H9 (cell line): Measurements from ENCODE around the gene PLEKHG2. TPM values are rescaled to one million over a fixed set of nuclear protein-coding genes. Genes with fewer than 3 reads are reported as not detected.

Experiments used
- DNase-seq: peaks from one replicate; pipeline ENCODE4 v3.0.0-alpha.2; 2017
- H2AFZ ChIP-seq: one replicate; pipeline ENCODE4 v1.6.1; 2013; ENCODE audit warnings: mild to moderate bottlenecking, low read length, control low read depth, moderate library complexity
- H2AK5ac ChIP-seq: 2 replicates; pipeline ENCODE4 v1.6.1; 2013; ENCODE audit warnings: low read length, control low read depth, mixed read lengths; ENCODE audit not compliant: insufficient read length
- H2BK120ac ChIP-seq: one replicate; pipeline ENCODE4 v1.6.1; 2013; ENCODE audit warnings: low read depth, mild to moderate bottlenecking, low read length, control low read depth, inconsistent platforms; ENCODE audit not compliant: poor library complexity, severe bottlenecking
- H2BK12ac ChIP-seq: 2 replicates; pipeline ENCODE4 v1.6.1; 2013; ENCODE audit warnings: low read length, control low read depth, mixed read lengths, low read depth; ENCODE audit not compliant: insufficient read length
- H2BK15ac ChIP-seq: 2 replicates; pipeline ENCODE4 v1.6.1; 2013; ENCODE audit warnings: low read depth, low read length, control low read depth
- H2BK20ac ChIP-seq: one replicate; pipeline ENCODE4 v1.6.1; 2013; ENCODE audit warnings: low read depth, mild to moderate bottlenecking, low read length, control low read depth, inconsistent platforms; ENCODE audit not compliant: poor library complexity, severe bottlenecking
- H2BK5ac ChIP-seq: 2 replicates; pipeline ENCODE4 v1.6.1; 2013; ENCODE audit warnings: low read length, control low read depth, mixed read lengths; ENCODE audit not compliant: insufficient read length
- H3K14ac ChIP-seq: 2 replicates; pipeline ENCODE4 v1.6.1; 2013; ENCODE audit warnings: low read length, control low read depth; ENCODE audit not compliant: insufficient read depth
- H3K18ac ChIP-seq: 2 replicates; pipeline ENCODE4 v1.6.1; 2013; ENCODE audit warnings: low read depth, mild to moderate bottlenecking, mixed read lengths, low read length, control low read depth; ENCODE audit not compliant: insufficient read length
- H3K23ac ChIP-seq: 2 replicates; pipeline ENCODE4 v1.6.1; 2013; ENCODE audit warnings: low read length, control low read depth, mixed read lengths, low read depth; ENCODE audit not compliant: insufficient read length
- H3K23me2 ChIP-seq: 2 replicates; pipeline ENCODE4 v1.6.1; 2013; ENCODE audit warnings: low read depth, mild to moderate bottlenecking, mixed read lengths, low read length, control low read depth; ENCODE audit not compliant: insufficient read length, poor library complexity, severe bottlenecking
- H3K27ac ChIP-seq: 2 replicates; pipeline ENCODE4 v1.5.1; 2013; ENCODE audit warnings: low read length, control low read depth, mixed read lengths, low read depth; ENCODE audit not compliant: insufficient read length
- H3K27me3 ChIP-seq: 2 replicates; pipeline ENCODE4 v1.6.1; 2013; ENCODE audit warnings: low read length, control low read depth, inconsistent platforms; ENCODE audit not compliant: insufficient read depth
- H3K4ac ChIP-seq: 2 replicates; pipeline ENCODE4 v1.6.1; 2013; ENCODE audit warnings: low read depth, mild to moderate bottlenecking, control low read depth, inconsistent platforms, low read length, moderate library complexity
- H3K4me1 ChIP-seq: 2 replicates; pipeline ENCODE4 v1.6.1; 2013; ENCODE audit warnings: low read length, control low read depth, inconsistent platforms; ENCODE audit not compliant: insufficient read depth
- H3K4me2 ChIP-seq: 2 replicates; pipeline ENCODE4 v1.6.1; 2013; ENCODE audit warnings: low read length, control low read depth, mixed read lengths; ENCODE audit not compliant: insufficient read length, insufficient read depth
- H3K56ac ChIP-seq: 2 replicates; pipeline ENCODE4 v1.6.1; 2013; ENCODE audit warnings: low read depth, mild to moderate bottlenecking, mixed read lengths, low read length, control low read depth; ENCODE audit not compliant: insufficient read length
- H3K79me1 ChIP-seq: 2 replicates; pipeline ENCODE4 v1.6.1; 2013; ENCODE audit warnings: low read depth, mild to moderate bottlenecking, moderate library complexity, low read length, control low read depth, inconsistent platforms; ENCODE audit not compliant: insufficient read depth, poor library complexity, severe bottlenecking
- H3K79me2 ChIP-seq: 2 replicates; pipeline ENCODE4 v1.6.1; 2013; ENCODE audit warnings: low read length, control low read depth, inconsistent platforms; ENCODE audit not compliant: insufficient read depth
- H3K9ac ChIP-seq: 2 replicates; pipeline ENCODE4 v1.6.1; 2013; ENCODE audit warnings: low read length, control low read depth, mixed read lengths; ENCODE audit not compliant: insufficient read length; ENCODE audit errors: extremely low read depth
- H3K9me3 ChIP-seq: one replicate; pipeline ENCODE4 v1.6.1; 2013; ENCODE audit warnings: low read depth, low read length, inconsistent platforms; ENCODE audit not compliant: control insufficient read depth
- H3T11ph ChIP-seq: one replicate; pipeline ENCODE4 v1.6.1; 2013; ENCODE audit warnings: mild to moderate bottlenecking, low read length, control low read depth, inconsistent platforms
- H4K20me1 ChIP-seq: one replicate; pipeline ENCODE4 v1.6.1; 2013; ENCODE audit not compliant: control insufficient read depth, insufficient read length, insufficient read depth
- H4K5ac ChIP-seq: 2 replicates; pipeline ENCODE4 v1.6.1; 2013; ENCODE audit warnings: low read depth, mild to moderate bottlenecking, mixed read lengths, low read length, control low read depth; ENCODE audit not compliant: insufficient read length
- H4K8ac ChIP-seq: replicated peaks from 2 replicates; pipeline ENCODE4 v1.6.1; 2013; ENCODE audit warnings: low read length, control low read depth, mixed read lengths, low read depth; ENCODE audit not compliant: insufficient read length
- H4K91ac ChIP-seq: 2 replicates; pipeline ENCODE4 v1.6.1; 2013; ENCODE audit warnings: low read depth, mild to moderate bottlenecking, moderate library complexity, mixed read lengths, low read length, control low read depth; ENCODE audit not compliant: insufficient read length
- H3K27ac Mint-ChIP-seq, 3 experiments: 2 replicates in 2 of 3; 3 replicates in 1 of 3; pipeline ENCODE4 v1.8.0; 2020 to 2021; ENCODE audit warnings: mixed read lengths in 3 of 3, mild to moderate bottlenecking in 1 of 3, moderate library complexity in 1 of 3
- H3K27me3 Mint-ChIP-seq: 2 replicates; pipeline ENCODE4 v1.8.0; 2021; ENCODE audit warnings: low read depth, mild to moderate bottlenecking, moderate library complexity, mixed read lengths
- H3K36me3 Mint-ChIP-seq, 3 experiments: 2 replicates in 2 of 3; 3 replicates in 1 of 3; pipeline ENCODE4 v1.8.0; 2020 to 2021; ENCODE audit warnings: low read depth in 3 of 3, mixed read lengths in 3 of 3; ENCODE audit not compliant: insufficient read depth in 1 of 3
- H3K4me1 Mint-ChIP-seq, 2 experiments: 2 replicates each; pipeline ENCODE4 v1.8.0; 2020; ENCODE audit warnings: mixed read lengths in 2 of 2
- H3K4me3 Mint-ChIP-seq, 2 experiments: 2 replicates in 1 of 2; 3 replicates in 1 of 2; pipeline ENCODE4 v1.8.0; 2020 to 2021; ENCODE audit warnings: mild to moderate bottlenecking in 2 of 2, mixed read lengths in 2 of 2, moderate library complexity in 1 of 2
- H3K9me3 Mint-ChIP-seq, 2 experiments: 2 replicates in 1 of 2; 3 replicates in 1 of 2; pipeline ENCODE4 v1.8.0; 2020; ENCODE audit warnings: mild to moderate bottlenecking in 2 of 2, mixed read lengths in 2 of 2, moderate library complexity in 1 of 2
- WGBS: extraction: QIAGEN DNeasy Blood & Tissue Kit; methylation state at CpG from one replicate; pipeline ENCODE4 v1.1.7; 2013; ENCODE audit warnings: missing lambda C conversion rate, low lambda C conversion rate, mixed read lengths; ENCODE audit not compliant: insufficient read length; ENCODE audit errors: extremely low coverage; 5-methylcytosine and 5-hydroxymethylcytosine counted together
- long read RNA-seq: library from polyadenylated mRNA; unstranded; transcript quantifications from one replicate; pipeline ENCODE4 v2.0.0, GENCODE V29; 2020
- total RNA-seq: library from RNA; stranded (reverse); gene quantifications from 2 replicates; pipeline ENCODE4 v1.2.1, GENCODE V29; 2021
- TF ChIP-seq, protein P1 (sequence below): fragments of 200-600 bp; sonication (generic); conservative IDR thresholded peaks from 3 replicates; pipeline ENCODE4 v1.8.0; 2021; ENCODE audit warnings: antibody characterized with exemption, mild to moderate bottlenecking

Gene PLEKHG2, protein sequence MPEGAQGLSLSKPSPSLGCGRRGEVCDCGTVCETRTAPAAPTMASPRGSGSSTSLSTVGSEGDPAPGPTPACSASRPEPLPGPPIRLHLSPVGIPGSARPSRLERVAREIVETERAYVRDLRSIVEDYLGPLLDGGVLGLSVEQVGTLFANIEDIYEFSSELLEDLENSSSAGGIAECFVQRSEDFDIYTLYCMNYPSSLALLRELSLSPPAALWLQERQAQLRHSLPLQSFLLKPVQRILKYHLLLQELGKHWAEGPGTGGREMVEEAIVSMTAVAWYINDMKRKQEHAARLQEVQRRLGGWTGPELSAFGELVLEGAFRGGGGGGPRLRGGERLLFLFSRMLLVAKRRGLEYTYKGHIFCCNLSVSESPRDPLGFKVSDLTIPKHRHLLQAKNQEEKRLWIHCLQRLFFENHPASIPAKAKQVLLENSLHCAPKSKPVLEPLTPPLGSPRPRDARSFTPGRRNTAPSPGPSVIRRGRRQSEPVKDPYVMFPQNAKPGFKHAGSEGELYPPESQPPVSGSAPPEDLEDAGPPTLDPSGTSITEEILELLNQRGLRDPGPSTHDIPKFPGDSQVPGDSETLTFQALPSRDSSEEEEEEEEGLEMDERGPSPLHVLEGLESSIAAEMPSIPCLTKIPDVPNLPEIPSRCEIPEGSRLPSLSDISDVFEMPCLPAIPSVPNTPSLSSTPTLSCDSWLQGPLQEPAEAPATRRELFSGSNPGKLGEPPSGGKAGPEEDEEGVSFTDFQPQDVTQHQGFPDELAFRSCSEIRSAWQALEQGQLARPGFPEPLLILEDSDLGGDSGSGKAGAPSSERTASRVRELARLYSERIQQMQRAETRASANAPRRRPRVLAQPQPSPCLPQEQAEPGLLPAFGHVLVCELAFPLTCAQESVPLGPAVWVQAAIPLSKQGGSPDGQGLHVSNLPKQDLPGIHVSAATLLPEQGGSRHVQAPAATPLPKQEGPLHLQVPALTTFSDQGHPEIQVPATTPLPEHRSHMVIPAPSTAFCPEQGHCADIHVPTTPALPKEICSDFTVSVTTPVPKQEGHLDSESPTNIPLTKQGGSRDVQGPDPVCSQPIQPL (N-terminal part only)
- 167 and 170 TPM in 2 replicates for total RNA-seq
- long read RNA-seq, partial matches to known transcripts = 6 of 27 reads
- long read RNA-seq, other reads (novel, unspliced or antisense) = 20 of 27 reads

DNA sequence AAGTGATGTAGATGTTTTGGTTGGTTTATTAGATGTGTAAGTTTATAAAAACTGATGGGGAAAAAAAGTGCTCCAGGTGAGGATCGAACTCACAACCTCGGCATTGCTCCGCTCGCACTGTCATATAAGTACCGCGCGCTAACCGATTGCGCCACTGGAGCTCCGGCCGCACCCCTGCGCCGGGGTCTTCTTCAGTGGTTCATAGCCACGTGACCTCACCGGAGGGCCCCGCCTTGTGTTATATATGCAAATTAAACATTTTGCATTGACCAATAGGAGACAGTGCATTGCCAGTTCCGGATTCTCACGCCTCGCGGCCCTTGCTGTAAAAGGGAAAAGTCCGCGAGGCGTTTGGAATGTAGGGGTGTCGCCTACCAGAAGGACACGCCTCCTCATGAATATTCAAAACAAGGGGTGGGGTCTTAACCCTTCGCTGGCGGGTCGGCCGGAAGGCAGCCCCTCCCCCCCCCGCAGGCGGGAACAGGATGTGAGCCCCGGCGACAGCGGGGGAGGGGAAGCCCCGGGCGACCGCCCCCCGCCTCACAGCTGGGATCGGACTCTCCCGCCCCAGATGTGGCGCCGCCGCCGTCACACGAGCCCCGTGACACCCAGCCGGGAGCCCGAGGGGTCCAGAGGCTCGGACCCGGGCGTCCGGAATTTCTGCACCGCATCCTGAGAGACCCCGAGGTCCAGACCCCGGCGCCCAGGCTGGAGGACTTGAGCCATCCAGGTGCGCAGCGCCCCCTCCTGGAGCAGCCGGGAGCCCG, at the start of gene PLEKHG2:
TSS of gene PLEKHG2 (plus strand) at position 570 of the 767 bp plus-strand sequence. CDS start 1,418 bp downstream, outside the sequence.
- Mint-ChIP-seq H3K27ac (peak within 1 kb of the TSS; percentile 77 to 91 (median 85)), H3K4me3 (peak within 1 kb of the TSS; percentile 96 to 97), H3K36me3 (peaks cover 11 to 42% (median 28%) of the 10 kb centered on the region in 3 experiments), H3K27me3 (peaks cover 1% of the 10 kb centered on the region; the same call in 1 of the 2 replicates), H3K4me1 (peaks cover 40 to 49% of the 10 kb centered on the region in 2 experiments), H3K9me3 (no peaks in the 10 kb centered on the region; a peak in 1 of 5 replicates)
- peak; percentile 99 for DNase-seq
- Histone ChIP-seq H3K14ac (peak within 1 kb of the TSS; percentile 74), H3K4me2 (peak within 1 kb of the TSS; percentile 89), H2BK120ac (peak within 1 kb of the TSS; percentile 26), H4K8ac (no peak within 1 kb of the TSS), H2BK15ac (no peak within 1 kb of the TSS), H3K79me1 (peaks cover 6% of the 10 kb centered on the region), H3K23me2 (peaks cover 16% of the 10 kb centered on the region), H3K27me3 (no peaks in the 10 kb centered on the region), H4K20me1 (peaks cover 2% of the 10 kb centered on the region), H3T11ph (no peak within 1 kb of the TSS), H4K91ac (no peak within 1 kb of the TSS), H3K23ac (no peak within 1 kb of the TSS), H3K18ac (peak within 1 kb of the TSS; percentile 83), H3K9ac (peak within 1 kb of the TSS; percentile 85), H4K5ac (no peak within 1 kb of the TSS), H3K27ac (no peak within 1 kb of the TSS), H3K4me1 (peaks cover 4% of the 10 kb centered on the region; the same call in 1 of the 2 replicates), H3K79me2 (peaks cover 9% of the 10 kb centered on the region; the same call in 1 of the 2 replicates), H2BK12ac (no peak within 1 kb of the TSS), H3K4ac (no peak within 1 kb of the TSS; the same call in 1 of the 2 replicates), H3K56ac (no peak within 1 kb of the TSS), H2AFZ (no peak within 1 kb of the TSS), H2AK5ac (no peak within 1 kb of the TSS), H2BK5ac (no peak within 1 kb of the TSS), H2BK20ac (no peak within 1 kb of the TSS), H3K9me3 (no peaks in the 10 kb centered on the region)
- TF ChIP-seq, protein P1, sequence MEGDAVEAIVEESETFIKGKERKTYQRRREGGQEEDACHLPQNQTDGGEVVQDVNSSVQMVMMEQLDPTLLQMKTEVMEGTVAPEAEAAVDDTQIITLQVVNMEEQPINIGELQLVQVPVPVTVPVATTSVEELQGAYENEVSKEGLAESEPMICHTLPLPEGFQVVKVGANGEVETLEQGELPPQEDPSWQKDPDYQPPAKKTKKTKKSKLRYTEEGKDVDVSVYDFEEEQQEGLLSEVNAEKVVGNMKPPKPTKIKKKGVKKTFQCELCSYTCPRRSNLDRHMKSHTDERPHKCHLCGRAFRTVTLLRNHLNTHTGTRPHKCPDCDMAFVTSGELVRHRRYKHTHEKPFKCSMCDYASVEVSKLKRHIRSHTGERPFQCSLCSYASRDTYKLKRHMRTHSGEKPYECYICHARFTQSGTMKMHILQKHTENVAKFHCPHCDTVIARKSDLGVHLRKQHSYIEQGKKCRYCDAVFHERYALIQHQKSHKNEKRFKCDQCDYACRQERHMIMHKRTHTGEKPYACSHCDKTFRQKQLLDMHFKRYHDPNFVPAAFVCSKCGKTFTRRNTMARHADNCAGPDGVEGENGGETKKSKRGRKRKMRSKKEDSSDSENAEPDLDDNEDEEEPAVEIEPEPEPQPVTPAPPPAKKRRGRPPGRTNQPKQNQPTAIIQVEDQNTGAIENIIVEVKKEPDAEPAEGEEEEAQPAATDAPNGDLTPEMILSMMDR = peak; percentile 97
- no CpG with 5 or more reads among the region's 60 CpGs for WGBS
